ENCODE measurements around the gene RTN1. TPM values are rescaled to one million over a fixed set of nuclear protein-coding genes. Genes with fewer than 3 reads are reported as not detected.
A peak's percentile ranks its signal among the peaks of the same experiment; 100 is the strongest.

Gene RTN1
- not detected in 2 replicates for total RNA-seq (2014; rRNA removed; shearing (Covaris generic))

GRCh38 chr14:59870277-59871165 is at the start of gene RTN1:
TSS of gene RTN1 (minus strand) at chr14:59870776. CDS start at chr14:59870630, 146 bp downstream.
- no peak for DNase-seq (ENCODE audit: low spot score)

- no peak for DNase-seq (ENCODE audit: low spot score)
Observed at GRCh38 chr14:59920378-59920683, 49.8 kb upstream of the RTN1 start.

GRCh38 chr14:59919570-59920377 is 49.2 kb upstream of the RTN1 start, which contains the start of gene LRRC9:
TSS of gene LRRC9 (plus strand) at chr14:59920144.
- no peak for DNase-seq (ENCODE audit: low spot score)

- DNase-seq (ENCODE audit: low spot score), result no peak
Observed at GRCh38 chr14:59918824-59919569, 48.4 kb upstream of the RTN1 start.

GRCh38 chr14:59913187-59913586 is 42.6 kb upstream of the RTN1 start:
- no peak for DNase-seq (ENCODE audit: low spot score)

- no peak for DNase-seq (ENCODE audit: low spot score)
Observed at GRCh38 chr14:59912443-59912842, 41.9 kb upstream of the RTN1 start.

GRCh38 chr14:59905188-59905587 is 34.6 kb upstream of the RTN1 start:
- DNase-seq (ENCODE audit: low spot score), result no peak

GRCh38 chr14:59904184-59904583 is 33.6 kb upstream of the RTN1 start:
- no peak for DNase-seq (ENCODE audit: low spot score)

- no peak for DNase-seq (ENCODE audit: low spot score)
Observed at GRCh38 chr14:59900556-59900955, 30.0 kb upstream of the RTN1 start.

- peak; percentile 34 for DNase-seq (ENCODE audit: low spot score)
Observed at GRCh38 chr14:59897757-59898383, 27.3 kb upstream of the RTN1 start.

GRCh38 chr14:59895721-59896120 is 25.1 kb upstream of the RTN1 start:
- DNase-seq (ENCODE audit: low spot score), result no peak

GRCh38 chr14:59890676-59891075 is 20.1 kb upstream of the RTN1 start:
- no peak for DNase-seq (ENCODE audit: low spot score)

GRCh38 chr14:59882957-59883356 is 12.4 kb upstream of the RTN1 start:
- no peak for DNase-seq (ENCODE audit: low spot score)

- no peak for DNase-seq (ENCODE audit: low spot score)
Observed at GRCh38 chr14:59871166-59871495, 555 bp upstream of the RTN1 start.

GRCh38 chr14:59869381-59870255 is 958 bp downstream of the RTN1 start:
- DNase-seq (ENCODE audit: low spot score), result no peak

- DNase-seq (ENCODE audit: low spot score), result no peak
Observed at GRCh38 chr14:59868021-59868420, 2.6 kb downstream of the RTN1 start.

- DNase-seq (ENCODE audit: low spot score), result no peak
Observed at GRCh38 chr14:59863806-59864525, 6.6 kb downstream of the RTN1 start.

GRCh38 chr14:59857328-59857727 is 13.2 kb downstream of the RTN1 start:
- DNase-seq (ENCODE audit: low spot score), result no peak

- DNase-seq (ENCODE audit: low spot score), result no peak
Observed at GRCh38 chr14:59852350-59852749, 18.2 kb downstream of the RTN1 start.

- DNase-seq (ENCODE audit: low spot score), result no peak
Observed at GRCh38 chr14:59850458-59850857, 20.1 kb downstream of the RTN1 start.
